Omental fat pad (tissue), 4 donors: ENCODE measurements around the gene AMZ2. TPM values are rescaled to one million over a fixed set of nuclear protein-coding genes. Genes with fewer than 3 reads are reported as not detected.

Experiments
- ATAC-seq: fragments of 150-250 bp; one replicate; pipeline ENCODE4 v1.9.1; 2016; ENCODE audit warnings: mild to moderate bottlenecking, moderate library complexity; ENCODE audit not compliant: low FRiP score
- DNase-seq: peaks from one replicate; pipeline ENCODE4 v3.0.0-alpha.2; 2019; ENCODE audit warnings: low spot score
- CTCF ChIP-seq, 3 donors: fragments of 450-650 bp; IDR thresholded peaks; one replicate each; pipeline ENCODE4 v1.5.1; 2016 to 2017; ENCODE audit warnings: antibody characterized with exemption in 3 of 3, mild to moderate bottlenecking in 3 of 3, moderate library complexity in 2 of 3
- total RNA-seq, 4 donors: library from RNA; depleted of rRNA; stranded (reverse); fragments of >200 nt; gene quantifications; one replicate each; pipeline ENCODE4 v1.1.0, GENCODE V29; 2016

Gene AMZ2
- total RNA-seq, 4 donors from 2014 or later: 26.6 to 59.6 (median 48.1) TPM

GRCh38 chr17:68294617-68295016 lies 46.8 kb downstream of the AMZ2 start:
- ATAC-seq: no peak
- no peak for DNase-seq
- TF ChIP-seq CTCF (IDR thresholded peaks at IDR 0.05): no peak

GRCh38 chr17:68295086-68295485 lies 47.2 kb downstream of the AMZ2 start:
- no peak for ATAC-seq
- no peak for DNase-seq
- TF ChIP-seq CTCF (IDR thresholded peaks at IDR 0.05): no peak

GRCh38 chr17:68296217-68297191 lies 48.7 kb downstream of the AMZ2 start:
- ATAC-seq: no peak
- no peak for TF ChIP-seq CTCF (IDR thresholded peaks at IDR 0.05)
- no peak for DNase-seq

GRCh38 chr17:68297195-68297594 lies 49.4 kb downstream of the AMZ2 start:
- TF ChIP-seq CTCF (IDR thresholded peaks at IDR 0.05): no peak
- no peak for ATAC-seq
- no peak for DNase-seq

- ATAC-seq (no peak), DNase-seq (no peak)
- TF ChIP-seq CTCF (IDR thresholded peaks at IDR 0.05): no peak
Measured at GRCh38 chr17:68298601-68299000, 50.8 kb downstream of the AMZ2 start.

- DNase-seq (no peak), ATAC-seq (no peak)
- TF ChIP-seq CTCF (IDR thresholded peaks at IDR 0.05): no peak
Measured at GRCh38 chr17:68299817-68300216, 52.0 kb downstream of the AMZ2 start.

GRCh38 chr17:68301438-68301959 lies 53.7 kb downstream of the AMZ2 start:
- no peak for TF ChIP-seq CTCF (IDR thresholded peaks at IDR 0.05)
- DNase-seq: no peak
- no peak for ATAC-seq
